GM11168 (cell line): ENCODE data around the gene TRIM44.

Experiments
- in situ Hi-C: fragments of 300-500 bp; cut with MboI; formaldehyde crosslinking; loops from one replicate; pipeline ENCODE4 v1.12.0; 2022; ENCODE audit warnings: low sequenced_read_pairs; ENCODE audit not compliant: unreplicated experiment

Gene TRIM44

GRCh38 chr11:35780951-35781860 is 118.6 kb downstream of the TRIM44 start:
- in situ Hi-C loops, result no loop called here

GRCh38 chr11:35781861-35782470 is 119.4 kb downstream of the TRIM44 start:
- in situ Hi-C loops, result no loop called here

GRCh38 chr11:35783809-35784208 is 121.2 kb downstream of the TRIM44 start:
- in situ Hi-C loops, result no loop called here

- in situ Hi-C loops, result no loop called here
Observed at GRCh38 chr11:35784699-35785098, 122.1 kb downstream of the TRIM44 start.

- in situ Hi-C loops, result no loop called here
Observed at GRCh38 chr11:35785287-35786167, 123.0 kb downstream of the TRIM44 start.

- in situ Hi-C loops, result no loop called here
Observed at GRCh38 chr11:35786188-35786587, 123.6 kb downstream of the TRIM44 start.

GRCh38 chr11:35787013-35787504 is 124.5 kb downstream of the TRIM44 start:
- in situ Hi-C loops, result no loop called here

GRCh38 chr11:35787626-35788025 is 125.1 kb downstream of the TRIM44 start:
- in situ Hi-C loops, result no loop called here

- in situ Hi-C loops, result no loop called here
Observed at GRCh38 chr11:35791088-35791958, 128.7 kb downstream of the TRIM44 start.

GRCh38 chr11:35792148-35792845 is 129.7 kb downstream of the TRIM44 start:
- in situ Hi-C loops, result no loop called here

- in situ Hi-C loops, result no loop called here
Observed at GRCh38 chr11:35792846-35793192, 130.2 kb downstream of the TRIM44 start.

- in situ Hi-C loops, result no loop called here
Observed at GRCh38 chr11:35794333-35794732, 131.8 kb downstream of the TRIM44 start.

- in situ Hi-C loops, result no loop called here
Observed at GRCh38 chr11:35794850-35795249, 132.3 kb downstream of the TRIM44 start.

GRCh38 chr11:35796562-35796961 is 134.0 kb downstream of the TRIM44 start:
- in situ Hi-C loops, result no loop called here

GRCh38 chr11:35798423-35798822 is 135.8 kb downstream of the TRIM44 start:
- in situ Hi-C loops, result no loop called here

- in situ Hi-C loops, result no loop called here
Observed at GRCh38 chr11:35798983-35799382, 136.4 kb downstream of the TRIM44 start.

GRCh38 chr11:35799655-35800054 is 137.1 kb downstream of the TRIM44 start:
- in situ Hi-C loops, result loop anchor here (25.0 kb wide), 1 partner anchor 463 kb away; no protein-coding TSS in a partner anchor

- in situ Hi-C loops, result loop anchor here (25.0 kb wide), 1 partner anchor 461 kb away; no protein-coding TSS in a partner anchor
Observed at GRCh38 chr11:35800970-35801953, 138.7 kb downstream of the TRIM44 start.
